ENCODE results near the gene PLA2G4F.

Gene PLA2G4F

GRCh38 chr15:42133356-42133755 lies 23.1 kb downstream of the PLA2G4F start:
- Histone ChIP-seq H2AFZ (ENCODE audit: low read length) (no peak overlapping the region), H3K79me2 (ENCODE audit: insufficient read depth, low read length) (no peaks in the 10 kb centered on the region), H3K9ac (ENCODE audit: low read length) (no peak overlapping the region), H3K4me2 (ENCODE audit: low read length) (no peak overlapping the region), H3K9me2 (ENCODE audit: low read depth, low read length) (no peaks in the 10 kb centered on the region), H3K4me1 (ENCODE audit: insufficient read depth, low read length, severe bottlenecking) (no peaks in the 10 kb centered on the region), H3F3A (ENCODE audit: insufficient read depth, low read length) (no peaks in the 10 kb centered on the region), H3K27ac (ENCODE audit: low read depth, low read length, poor library complexity, severe bottlenecking) (no peak overlapping the region), H3K36me3 (ENCODE audit: insufficient read depth, low read length) (no peaks in the 10 kb centered on the region), H3K27me3 (ENCODE audit: insufficient read depth, low read length) (no peaks in the 10 kb centered on the region), H3K4me3 (ENCODE audit: low read depth, low read length, poor library complexity, severe bottlenecking) (no peak overlapping the region), H3K9me3 (ENCODE audit: low read length) (no peaks in the 10 kb centered on the region), H4K20me1 (ENCODE audit: insufficient read depth, low read length) (no peaks in the 10 kb centered on the region)
- TF ChIP-seq CTCF (IDR thresholded peaks at IDR 0.05; ENCODE audit: low read length): no peak
- no peak for TF ChIP-seq EZH2 (IDR thresholded peaks at IDR 0.05; ENCODE audit: borderline replicate concordance, low read length)

GRCh38 chr15:42131826-42132806 lies 24.3 kb downstream of the PLA2G4F start:
- no peaks in the 10 kb centered on the region for H3K4me1 ChIP-seq (ENCODE audit: insufficient read depth, low read length, severe bottlenecking)
- H3F3A ChIP-seq (ENCODE audit: insufficient read depth, low read length): no peaks in the 10 kb centered on the region
- H3K4me3 ChIP-seq (ENCODE audit: low read depth, low read length, poor library complexity, severe bottlenecking): no peak overlapping the region
- no peak overlapping the region for H3K4me2 ChIP-seq (ENCODE audit: low read length)
- no peaks in the 10 kb centered on the region for H3K36me3 ChIP-seq (ENCODE audit: insufficient read depth, low read length)
- H3K9me3 ChIP-seq (ENCODE audit: low read length): no peaks in the 10 kb centered on the region
- H3K27me3 ChIP-seq (ENCODE audit: insufficient read depth, low read length): no peaks in the 10 kb centered on the region
- no peaks in the 10 kb centered on the region for H3K9me2 ChIP-seq (ENCODE audit: low read depth, low read length)
- TF ChIP-seq EZH2 (IDR thresholded peaks at IDR 0.05; ENCODE audit: borderline replicate concordance, low read length): no peak
- TF ChIP-seq CTCF (IDR thresholded peaks at IDR 0.05; ENCODE audit: low read length): no peak
- H4K20me1 ChIP-seq (ENCODE audit: insufficient read depth, low read length): no peaks in the 10 kb centered on the region
- H3K9ac ChIP-seq (ENCODE audit: low read length): no peak overlapping the region
- no peak overlapping the region for H2AFZ ChIP-seq (ENCODE audit: low read length)
- no peak overlapping the region for H3K27ac ChIP-seq (ENCODE audit: low read depth, low read length, poor library complexity, severe bottlenecking)
- H3K79me2 ChIP-seq (ENCODE audit: insufficient read depth, low read length): no peaks in the 10 kb centered on the region

- no peaks in the 10 kb centered on the region for H3K27me3 ChIP-seq (ENCODE audit: insufficient read depth, low read length)
- H3K4me2 ChIP-seq (ENCODE audit: low read length): no peak overlapping the region
- no peaks in the 10 kb centered on the region for H3K9me3 ChIP-seq (ENCODE audit: low read length)
- H2AFZ ChIP-seq (ENCODE audit: low read length): no peak overlapping the region
- H3K4me3 ChIP-seq (ENCODE audit: low read depth, low read length, poor library complexity, severe bottlenecking): no peak overlapping the region
- no peaks in the 10 kb centered on the region for H3K79me2 ChIP-seq (ENCODE audit: insufficient read depth, low read length)
- no peaks in the 10 kb centered on the region for H3K36me3 ChIP-seq (ENCODE audit: insufficient read depth, low read length)
- H3F3A ChIP-seq (ENCODE audit: insufficient read depth, low read length): no peaks in the 10 kb centered on the region
- H4K20me1 ChIP-seq (ENCODE audit: insufficient read depth, low read length): no peaks in the 10 kb centered on the region
- H3K9ac ChIP-seq (ENCODE audit: low read length): no peak overlapping the region
- no peaks in the 10 kb centered on the region for H3K9me2 ChIP-seq (ENCODE audit: low read depth, low read length)
- TF ChIP-seq EZH2 (IDR thresholded peaks at IDR 0.05; ENCODE audit: borderline replicate concordance, low read length) (no peak), CTCF (IDR thresholded peaks at IDR 0.05; ENCODE audit: low read length) (no peak)
- no peak overlapping the region for H3K27ac ChIP-seq (ENCODE audit: low read depth, low read length, poor library complexity, severe bottlenecking)
- H3K4me1 ChIP-seq (ENCODE audit: insufficient read depth, low read length, severe bottlenecking): no peaks in the 10 kb centered on the region
Measured at GRCh38 chr15:42131006-42131405, 25.4 kb downstream of the PLA2G4F start.

Data from OCI-LY1 (cell line).